Measurements from ENCODE around the gene JAZF1.
"Not testable (repeated sequence)": the region's sequence is repeated elsewhere in the genome, so short reads cannot be mapped to it uniquely, and the experiment has no call there.

The JAZF1 gene

DNA sequence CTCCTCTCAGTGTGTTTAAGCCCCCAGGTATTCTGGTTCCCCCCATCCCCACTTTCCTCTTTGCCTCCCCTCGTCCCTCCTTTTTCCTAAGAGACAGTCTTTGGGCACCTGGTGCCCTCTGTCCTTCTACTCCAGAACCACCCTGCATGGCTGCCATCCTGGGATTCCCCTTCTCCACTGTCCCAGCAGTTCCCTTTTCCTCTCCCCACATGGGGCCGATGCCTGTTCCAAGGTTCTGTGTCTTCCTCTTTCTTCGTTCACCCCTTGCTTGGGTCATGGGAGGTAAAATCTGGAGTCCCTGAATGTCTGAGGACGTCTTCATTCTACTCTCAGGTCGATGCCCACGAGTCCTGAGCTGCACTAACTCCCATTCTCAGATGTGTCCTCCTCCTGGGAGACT is 319.8 kb downstream of the JAZF1 start:
- TF ChIP-seq ISL1 (CRISPR knock-in tag; IDR thresholded peaks at IDR 0.05): no peak
- no peak for TF ChIP-seq RARB (CRISPR knock-in tag; IDR thresholded peaks at IDR 0.05)
- no peak for TF ChIP-seq ZNF565 (CRISPR knock-in tag; conservative IDR thresholded peaks at IDR 0.05; ENCODE audit: low read depth)
- no peak for TF ChIP-seq CSRNP3 (CRISPR knock-in tag; IDR thresholded peaks at IDR 0.05)
- TF ChIP-seq PPARA (CRISPR knock-in tag; IDR thresholded peaks at IDR 0.05; ENCODE audit: borderline replicate concordance): no peak
- no peak for TF ChIP-seq ZFP30 (CRISPR knock-in tag; IDR thresholded peaks at IDR 0.05)
- TF ChIP-seq GLIS3 (CRISPR knock-in tag; IDR thresholded peaks at IDR 0.05): no peak
- no peak for TF ChIP-seq ZC3H10 (CRISPR knock-in tag; IDR thresholded peaks at IDR 0.05)
- no peak; the same call in 2 of the 3 replicates for ATAC-seq

- ATAC-seq: not testable (repeated sequence)
Measured at GRCh38 chr7:27856703-27857485, 323.7 kb downstream of the JAZF1 start.

GRCh38 chr7:27850531-27850930 is 330.1 kb downstream of the JAZF1 start:
- ATAC-seq: no peak
- TF ChIP-seq POU6F1 (CRISPR knock-in tag; IDR thresholded peaks at IDR 0.05; ENCODE audit: borderline replicate concordance, low read depth): no peak
- no peak for TF ChIP-seq CSRNP3 (CRISPR knock-in tag; IDR thresholded peaks at IDR 0.05)
- TF ChIP-seq PPARA (CRISPR knock-in tag; IDR thresholded peaks at IDR 0.05; ENCODE audit: borderline replicate concordance): no peak
- no peak for TF ChIP-seq ZFP30 (CRISPR knock-in tag; IDR thresholded peaks at IDR 0.05)

DNA sequence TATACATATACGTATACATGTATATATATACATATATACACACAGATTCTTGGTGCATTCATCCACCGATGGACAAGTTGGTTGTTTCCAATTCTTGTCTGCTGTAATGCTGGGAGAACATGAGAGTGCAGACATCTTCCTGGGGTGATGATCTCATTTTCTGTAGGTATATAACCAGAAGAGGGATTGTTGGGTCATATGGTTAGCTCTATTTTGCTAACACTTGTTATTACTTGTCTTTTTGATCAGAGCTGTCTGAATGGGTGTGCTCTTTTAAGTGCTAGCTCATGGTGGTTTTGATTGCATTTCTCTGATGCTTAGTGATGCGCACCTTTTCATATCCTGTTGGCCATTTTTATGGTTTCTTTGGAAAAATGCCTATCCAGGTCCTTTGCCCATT is 334.2 kb downstream of the JAZF1 start:
- TF ChIP-seq CSRNP3 (CRISPR knock-in tag; IDR thresholded peaks at IDR 0.05): no peak
- TF ChIP-seq SNAI2 (CRISPR knock-in tag; IDR thresholded peaks at IDR 0.05): no peak
- TF ChIP-seq, protein P1, sequence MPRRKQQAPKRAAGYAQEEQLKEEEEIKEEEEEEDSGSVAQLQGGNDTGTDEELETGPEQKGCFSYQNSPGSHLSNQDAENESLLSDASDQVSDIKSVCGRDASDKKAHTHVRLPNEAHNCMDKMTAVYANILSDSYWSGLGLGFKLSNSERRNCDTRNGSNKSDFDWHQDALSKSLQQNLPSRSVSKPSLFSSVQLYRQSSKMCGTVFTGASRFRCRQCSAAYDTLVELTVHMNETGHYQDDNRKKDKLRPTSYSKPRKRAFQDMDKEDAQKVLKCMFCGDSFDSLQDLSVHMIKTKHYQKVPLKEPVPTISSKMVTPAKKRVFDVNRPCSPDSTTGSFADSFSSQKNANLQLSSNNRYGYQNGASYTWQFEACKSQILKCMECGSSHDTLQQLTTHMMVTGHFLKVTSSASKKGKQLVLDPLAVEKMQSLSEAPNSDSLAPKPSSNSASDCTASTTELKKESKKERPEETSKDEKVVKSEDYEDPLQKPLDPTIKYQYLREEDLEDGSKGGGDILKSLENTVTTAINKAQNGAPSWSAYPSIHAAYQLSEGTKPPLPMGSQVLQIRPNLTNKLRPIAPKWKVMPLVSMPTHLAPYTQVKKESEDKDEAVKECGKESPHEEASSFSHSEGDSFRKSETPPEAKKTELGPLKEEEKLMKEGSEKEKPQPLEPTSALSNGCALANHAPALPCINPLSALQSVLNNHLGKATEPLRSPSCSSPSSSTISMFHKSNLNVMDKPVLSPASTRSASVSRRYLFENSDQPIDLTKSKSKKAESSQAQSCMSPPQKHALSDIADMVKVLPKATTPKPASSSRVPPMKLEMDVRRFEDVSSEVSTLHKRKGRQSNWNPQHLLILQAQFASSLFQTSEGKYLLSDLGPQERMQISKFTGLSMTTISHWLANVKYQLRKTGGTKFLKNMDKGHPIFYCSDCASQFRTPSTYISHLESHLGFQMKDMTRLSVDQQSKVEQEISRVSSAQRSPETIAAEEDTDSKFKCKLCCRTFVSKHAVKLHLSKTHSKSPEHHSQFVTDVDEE (CRISPR knock-in tag; IDR thresholded peaks at IDR 0.05): no peak
- TF ChIP-seq OSR1 (CRISPR knock-in tag; IDR thresholded peaks at IDR 0.05): no peak
- no peak for TF ChIP-seq ARNTL (CRISPR knock-in tag; IDR thresholded peaks at IDR 0.05; ENCODE audit: borderline replicate concordance, low read depth)
- TF ChIP-seq ZFP30 (CRISPR knock-in tag; IDR thresholded peaks at IDR 0.05): no peak
- TF ChIP-seq ZFP3 (CRISPR knock-in tag; IDR thresholded peaks at IDR 0.05): no peak
- no peak for TF ChIP-seq GLIS3 (CRISPR knock-in tag; IDR thresholded peaks at IDR 0.05)
- TF ChIP-seq, protein P2, sequence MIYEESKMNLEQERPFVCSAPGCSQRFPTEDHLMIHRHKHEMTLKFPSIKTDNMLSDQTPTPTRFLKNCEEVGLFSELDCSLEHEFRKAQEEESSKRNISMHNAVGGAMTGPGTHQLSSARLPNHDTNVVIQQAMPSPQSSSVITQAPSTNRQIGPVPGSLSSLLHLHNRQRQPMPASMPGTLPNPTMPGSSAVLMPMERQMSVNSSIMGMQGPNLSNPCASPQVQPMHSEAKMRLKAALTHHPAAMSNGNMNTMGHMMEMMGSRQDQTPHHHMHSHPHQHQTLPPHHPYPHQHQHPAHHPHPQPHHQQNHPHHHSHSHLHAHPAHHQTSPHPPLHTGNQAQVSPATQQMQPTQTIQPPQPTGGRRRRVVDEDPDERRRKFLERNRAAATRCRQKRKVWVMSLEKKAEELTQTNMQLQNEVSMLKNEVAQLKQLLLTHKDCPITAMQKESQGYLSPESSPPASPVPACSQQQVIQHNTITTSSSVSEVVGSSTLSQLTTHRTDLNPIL (CRISPR knock-in tag; IDR thresholded peaks at IDR 0.05; ENCODE audit: low read depth): no peak
- TF ChIP-seq CSDC2 (CRISPR knock-in tag; IDR thresholded peaks at IDR 0.05): no peak
- ATAC-seq: no peak
